Prostate gland (tissue), 2 donors: ENCODE results near the gene PAN3. TPM values are rescaled to one million over a fixed set of nuclear protein-coding genes. Genes with fewer than 3 reads are reported as not detected.

Source experiments
- DNase-seq: peaks from one replicate; pipeline ENCODE4 v3.0.0-alpha.2; 2019; ENCODE audit warnings: low spot score
- H3K27ac ChIP-seq, 2 donors: fragments of 200-600 bp; sonication (generic); 2 replicates each; pipeline ENCODE4 v1.5.1; 2017 to 2019
- H3K27me3 ChIP-seq: fragments of 200-600 bp; sonication (generic); replicated peaks from 2 replicates; pipeline ENCODE4 v1.5.1; 2019; ENCODE audit not compliant: insufficient read depth
- H3K36me3 ChIP-seq, 2 donors: fragments of 200-600 bp; sonication (generic); 1 replicate in 1 of 2; 2 replicates in 1 of 2; pipeline versions ENCODE4 v1.5.1 to v1.8.1; 2017 to 2019
- H3K4me1 ChIP-seq: fragments of 200-600 bp; sonication (generic); replicated peaks from 2 replicates; pipeline ENCODE4 v1.5.1; 2019
- H3K4me3 ChIP-seq, 2 donors: fragments of 200-600 bp; sonication (generic); 2 replicates each; pipeline ENCODE4 v1.5.1; 2017 to 2019
- H3K9me3 ChIP-seq: fragments of 200-600 bp; sonication (generic); 2 replicates; pipeline ENCODE4 v1.5.1; 2017
- CTCF ChIP-seq, 4 experiments: fragments of 200-600 bp in 2 of 4; fragments of 450-650 bp in 2 of 4; sonication (generic) in 2 of 4; IDR thresholded peaks; 1 replicate in 3 of 4; 2 replicates in 1 of 4; pipeline ENCODE4 v1.5.1; 2016 to 2019; ENCODE audit warnings: antibody characterized with exemption in 4 of 4, mild to moderate bottlenecking in 2 of 4, moderate library complexity in 2 of 4
- POLR2A ChIP-seq: fragments of 450-650 bp; IDR thresholded peaks from one replicate; pipeline ENCODE4 v1.6.1; 2016; ENCODE audit warnings: antibody characterized with exemption, mild to moderate bottlenecking
- POLR2AphosphoS5 ChIP-seq: sonication (generic); formaldehyde crosslinking; IDR thresholded peaks from one replicate; pipeline ENCODE4 v1.6.1; 2017; ENCODE audit warnings: antibody characterized with exemption
- WGBS: methylation state at CpG from one replicate; pipeline ENCODE4 v1.1.5; 2018; 5-methylcytosine and 5-hydroxymethylcytosine counted together
- intact Hi-C: fragments of 100-400 bp; cut with DNase I; formaldehyde crosslinking; loops from one replicate; pipeline ENCODE4 v1.14.2; 2022
- total RNA-seq, 2 donors: library from RNA; depleted of rRNA; stranded (reverse); fragments of >200 nt; gene quantifications; one replicate each; pipeline ENCODE4 v1.1.0, GENCODE V29; 2016

PAN3 gene
- total RNA-seq, 2 donors from 2014 or later, result 31.4 to 51.7 TPM

DNA sequence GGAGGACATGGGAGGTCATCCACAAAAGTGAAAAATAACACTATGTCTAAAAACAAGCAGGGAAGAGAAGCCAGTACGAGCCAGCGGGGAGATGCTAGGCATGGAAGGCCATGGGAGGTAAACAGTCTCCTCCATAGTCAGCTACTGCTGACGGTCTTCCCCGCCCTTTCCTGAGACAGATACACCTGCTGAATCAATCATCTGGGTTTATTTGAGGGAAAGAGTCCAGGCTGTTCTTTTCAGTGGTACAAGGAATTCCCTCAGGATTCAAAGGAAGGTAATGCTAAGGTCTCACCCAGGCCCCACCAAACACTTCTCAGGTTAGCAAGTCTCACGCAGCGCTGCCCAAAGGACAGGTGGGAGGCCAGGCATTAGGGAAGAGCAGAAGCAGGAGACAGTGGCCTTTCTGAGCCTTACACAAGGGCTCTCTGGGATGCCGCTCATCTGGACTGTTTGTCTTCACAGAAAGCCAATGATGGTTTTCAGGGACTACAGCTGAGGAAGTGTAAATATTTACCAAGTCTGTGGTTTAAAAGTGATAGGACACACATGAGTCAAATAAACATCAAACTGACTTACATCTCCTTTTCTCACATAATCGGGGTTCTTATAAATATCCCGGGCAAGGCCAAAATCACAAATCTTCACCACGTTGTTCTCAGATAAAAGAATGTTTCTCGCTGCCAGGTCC, 182.7 kb downstream of the PAN3 start:
- H3K27ac ChIP-seq, result no peak overlapping the region
- no peaks in the 10 kb centered on the region for H3K36me3 ChIP-seq
- no peak for DNase-seq
- intact Hi-C loops, result loop anchor here (10.0 kb wide), 1 partner anchor 314 kb away; no protein-coding TSS in a partner anchor
- H3K4me3 ChIP-seq, result no peak overlapping the region
- TF ChIP-seq POLR2A (no peak), CTCF (IDR thresholded peaks at IDR 0.05) (no peak), POLR2AphosphoS5 (no peak)
- no peaks in the 10 kb centered on the region for H3K9me3 ChIP-seq
- WGBS, result 65% methylated on average over 11 of the region's 11 CpGs
- H3K4me1 ChIP-seq, result no peaks in the 10 kb centered on the region
- no peaks in the 10 kb centered on the region for H3K27me3 ChIP-seq

DNA sequence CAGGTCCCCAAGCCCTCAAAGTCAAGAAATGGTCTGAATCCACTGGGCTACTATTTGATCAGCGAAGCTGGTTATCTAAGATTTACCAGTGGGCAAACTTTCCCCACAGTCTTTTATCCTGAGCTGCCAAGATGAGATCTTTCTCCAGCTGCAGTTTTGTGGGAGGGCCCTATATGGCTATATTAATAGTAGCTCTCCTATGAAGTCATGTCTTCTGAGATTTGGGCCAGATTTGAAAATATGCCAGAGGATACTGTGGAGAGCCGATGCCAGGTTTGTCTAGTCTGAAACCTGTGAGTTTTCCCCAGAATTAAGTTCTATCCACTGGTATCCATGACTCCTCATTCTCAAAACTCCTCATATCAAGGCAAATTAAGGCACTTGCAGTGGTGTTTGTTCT, 183.4 kb downstream of the PAN3 start:
- Histone ChIP-seq H3K36me3 (no peaks in the 10 kb centered on the region), H3K4me1 (no peaks in the 10 kb centered on the region), H3K27ac (no peak overlapping the region), H3K27me3 (no peaks in the 10 kb centered on the region), H3K9me3 (no peaks in the 10 kb centered on the region), H3K4me3 (no peak overlapping the region)
- TF ChIP-seq CTCF (IDR thresholded peaks at IDR 0.05) (no peak), POLR2AphosphoS5 (no peak), POLR2A (no peak)
- no peak for DNase-seq
- WGBS, result 77% methylated on average over 2 of the region's 2 CpGs
- intact Hi-C loops, result loop anchor here (10.0 kb wide), 1 partner anchor 313 kb away; no protein-coding TSS in a partner anchor

DNA sequence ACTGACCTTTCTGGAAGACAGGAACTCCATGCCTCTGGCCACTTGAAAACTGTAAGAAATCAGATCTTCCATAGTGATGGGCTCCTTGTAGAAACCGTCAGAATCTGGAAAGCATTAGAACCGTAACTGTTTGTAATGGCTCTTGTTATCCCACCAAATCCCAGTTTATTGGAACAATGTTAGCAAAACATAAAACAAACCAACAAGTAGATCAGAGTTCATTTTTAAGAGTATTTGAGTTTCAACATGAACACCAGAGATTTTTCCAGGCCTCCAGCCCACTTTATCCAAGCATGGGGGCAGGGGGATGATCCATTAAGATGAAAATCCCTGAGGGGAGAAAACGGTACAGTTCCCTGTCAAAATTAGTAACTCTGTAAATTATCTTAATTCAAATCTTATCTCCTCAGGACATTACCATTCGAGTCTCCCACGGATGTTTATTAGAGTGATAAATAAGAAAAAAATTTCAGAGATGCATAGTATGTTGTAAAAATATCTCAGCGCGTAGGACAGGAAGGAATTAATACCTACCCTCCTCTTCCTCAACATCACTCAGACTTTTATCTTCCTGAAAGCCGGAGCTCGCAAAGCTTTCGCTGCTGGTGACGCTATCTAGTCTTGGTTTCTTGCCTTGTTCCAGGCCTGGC, 184.0 kb downstream of the PAN3 start:
- Histone ChIP-seq H3K9me3 (no peaks in the 10 kb centered on the region), H3K4me3 (no peak overlapping the region), H3K36me3 (no peaks in the 10 kb centered on the region), H3K27me3 (no peaks in the 10 kb centered on the region), H3K4me1 (no peaks in the 10 kb centered on the region), H3K27ac (no peak overlapping the region)
- TF ChIP-seq POLR2AphosphoS5, result no peak
- no peak for TF ChIP-seq POLR2A
- no peak for TF ChIP-seq CTCF (IDR thresholded peaks at IDR 0.05)
- intact Hi-C loops, result loop anchor here (10.0 kb wide), 1 partner anchor 312 kb away; no protein-coding TSS in a partner anchor
- no peak for DNase-seq
- WGBS, result 59% methylated on average over 11 of the region's 11 CpGs

- no peak overlapping the region for H3K4me3 ChIP-seq
- DNase-seq, result peak; percentile 22
- H3K9me3 ChIP-seq, result no peaks in the 10 kb centered on the region
- no peaks in the 10 kb centered on the region for H3K36me3 ChIP-seq
- WGBS, result 54% methylated on average over 4 of the region's 4 CpGs
- intact Hi-C loops, result loop anchor here (10.0 kb wide), 1 partner anchor 311 kb away; no protein-coding TSS in a partner anchor
- no peaks in the 10 kb centered on the region for H3K27me3 ChIP-seq
- H3K27ac ChIP-seq, result no peak overlapping the region
- H3K4me1 ChIP-seq, result no peaks in the 10 kb centered on the region
- TF ChIP-seq CTCF (IDR thresholded peaks at IDR 0.05) (peak in 3 of 4 experiments; percentile 47 to 52 (median 48)), POLR2A (no peak), POLR2AphosphoS5 (no peak)
Observed at GRCh38 chr13:28324181-28324789, 185.9 kb downstream of the PAN3 start.
